HEK293 (cell line): ENCODE measurements around the gene RABAC1.

ENCODE experiments used
- GLI4 ChIP-seq: fragments of 450-650 bp; formaldehyde crosslinking; IDR thresholded peaks from 2 replicates; pipeline ENCODE4 v1.5.1; 2016; ENCODE audit warnings: missing biosample characterization, missing genetic modification characterization
- ZBTB7A ChIP-seq: fragments of 450-650 bp; formaldehyde crosslinking; IDR thresholded peaks from 2 replicates; pipeline ENCODE4 v1.5.1; 2016; ENCODE audit warnings: low read depth, missing biosample characterization, missing genetic modification characterization
- ZNF274 ChIP-seq, 2 experiments: fragments of 200-500 bp in 1 of 2; fragments of 450-650 bp in 1 of 2; sonication (Bioruptor generic) in 1 of 2; formaldehyde crosslinking in 1 of 2; IDR thresholded peaks; 2 replicates each; pipeline versions ENCODE4 v1.5.1 to v1.6.1; 2014 to 2016; ENCODE audit warnings: borderline replicate concordance in 1 of 2, inconsistent platforms in 1 of 2, low read length in 1 of 2, missing biosample characterization in 1 of 2, missing genetic modification characterization in 1 of 2
- ZNF660 ChIP-seq: fragments of 450-650 bp; IDR thresholded peaks from 2 replicates; pipeline ENCODE4 v1.5.1; 2018; ENCODE audit warnings: missing biosample characterization, mild to moderate bottlenecking, missing genetic modification characterization
- TF ChIP-seq, protein P1 (sequence below): fragments of 450-650 bp; formaldehyde crosslinking; IDR thresholded peaks from 2 replicates; pipeline ENCODE4 v1.5.1; 2016; ENCODE audit warnings: missing biosample characterization, missing genetic modification characterization, low read depth
- TF ChIP-seq, protein P2 (sequence below): fragments of 450-650 bp; formaldehyde crosslinking; IDR thresholded peaks from 2 replicates; pipeline ENCODE4 v1.5.1; 2016; ENCODE audit warnings: missing biosample characterization, missing genetic modification characterization
- TF ChIP-seq, protein P3 (sequence below): fragments of 450-650 bp; formaldehyde crosslinking; IDR thresholded peaks from 2 replicates; pipeline ENCODE4 v1.5.1; 2016; ENCODE audit warnings: missing biosample characterization, missing genetic modification characterization
- TF ChIP-seq, protein P4 (sequence below): fragments of 450-650 bp; formaldehyde crosslinking; IDR thresholded peaks from 2 replicates; pipeline ENCODE4 v1.5.1; 2016; ENCODE audit warnings: missing biosample characterization, missing genetic modification characterization, low read depth

DNA sequence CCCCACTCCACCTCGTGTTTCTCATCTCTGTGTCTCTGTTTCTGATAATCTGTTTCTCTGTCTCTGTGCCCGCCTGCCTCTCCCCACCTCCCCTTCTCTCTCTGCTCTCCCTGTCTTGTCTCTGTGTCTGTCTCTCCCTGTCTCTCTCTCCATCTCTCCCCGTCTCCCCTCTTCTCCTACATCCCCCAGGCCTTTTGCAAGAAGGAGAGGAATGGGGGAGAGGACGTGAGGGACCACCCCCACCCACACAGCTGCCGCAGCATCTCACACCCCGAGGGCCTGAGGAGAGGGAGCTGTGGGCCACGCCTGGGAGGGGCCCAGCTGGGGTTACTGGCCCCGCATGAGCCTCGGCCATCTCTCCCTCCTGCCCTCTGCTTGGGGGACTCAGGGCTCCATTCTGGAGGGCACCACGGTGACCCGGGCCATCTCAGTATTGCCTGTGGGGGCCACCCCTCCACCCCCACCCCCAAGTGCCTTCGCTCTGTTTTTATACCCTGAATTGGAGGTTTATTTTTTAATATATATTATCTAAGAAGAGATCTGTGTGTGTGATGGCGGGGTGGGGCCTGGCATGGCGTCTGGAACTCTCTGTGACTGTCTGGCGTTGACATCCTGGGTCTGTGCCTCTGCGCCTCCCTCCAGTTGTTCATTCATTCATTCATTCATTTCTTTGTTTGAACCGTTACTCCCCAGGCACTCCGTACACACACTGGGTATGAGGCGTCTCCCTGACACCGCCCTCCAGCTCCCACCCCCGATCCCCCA is 52.0 kb downstream of the RABAC1 start:
- TF ChIP-seq, protein P1, sequence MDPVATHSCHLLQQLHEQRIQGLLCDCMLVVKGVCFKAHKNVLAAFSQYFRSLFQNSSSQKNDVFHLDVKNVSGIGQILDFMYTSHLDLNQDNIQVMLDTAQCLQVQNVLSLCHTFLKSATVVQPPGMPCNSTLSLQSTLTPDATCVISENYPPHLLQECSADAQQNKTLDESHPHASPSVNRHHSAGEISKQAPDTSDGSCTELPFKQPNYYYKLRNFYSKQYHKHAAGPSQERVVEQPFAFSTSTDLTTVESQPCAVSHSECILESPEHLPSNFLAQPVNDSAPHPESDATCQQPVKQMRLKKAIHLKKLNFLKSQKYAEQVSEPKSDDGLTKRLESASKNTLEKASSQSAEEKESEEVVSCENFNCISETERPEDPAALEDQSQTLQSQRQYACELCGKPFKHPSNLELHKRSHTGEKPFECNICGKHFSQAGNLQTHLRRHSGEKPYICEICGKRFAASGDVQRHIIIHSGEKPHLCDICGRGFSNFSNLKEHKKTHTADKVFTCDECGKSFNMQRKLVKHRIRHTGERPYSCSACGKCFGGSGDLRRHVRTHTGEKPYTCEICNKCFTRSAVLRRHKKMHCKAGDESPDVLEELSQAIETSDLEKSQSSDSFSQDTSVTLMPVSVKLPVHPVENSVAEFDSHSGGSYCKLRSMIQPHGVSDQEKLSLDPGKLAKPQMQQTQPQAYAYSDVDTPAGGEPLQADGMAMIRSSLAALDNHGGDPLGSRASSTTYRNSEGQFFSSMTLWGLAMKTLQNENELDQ (tag by site-specific recombination) = no peak
- TF ChIP-seq ZBTB7A (no peak), ZNF660 (tag by site-specific recombination) (no peak), GLI4 (no peak), ZNF274 (IDR thresholded peaks at IDR 0.05; ENCODE audit: low read length) (no peak), ZNF274 (tag by site-specific recombination; IDR thresholded peaks at IDR 0.05; ENCODE audit: borderline replicate concordance) (no peak)
- TF ChIP-seq, protein P2, sequence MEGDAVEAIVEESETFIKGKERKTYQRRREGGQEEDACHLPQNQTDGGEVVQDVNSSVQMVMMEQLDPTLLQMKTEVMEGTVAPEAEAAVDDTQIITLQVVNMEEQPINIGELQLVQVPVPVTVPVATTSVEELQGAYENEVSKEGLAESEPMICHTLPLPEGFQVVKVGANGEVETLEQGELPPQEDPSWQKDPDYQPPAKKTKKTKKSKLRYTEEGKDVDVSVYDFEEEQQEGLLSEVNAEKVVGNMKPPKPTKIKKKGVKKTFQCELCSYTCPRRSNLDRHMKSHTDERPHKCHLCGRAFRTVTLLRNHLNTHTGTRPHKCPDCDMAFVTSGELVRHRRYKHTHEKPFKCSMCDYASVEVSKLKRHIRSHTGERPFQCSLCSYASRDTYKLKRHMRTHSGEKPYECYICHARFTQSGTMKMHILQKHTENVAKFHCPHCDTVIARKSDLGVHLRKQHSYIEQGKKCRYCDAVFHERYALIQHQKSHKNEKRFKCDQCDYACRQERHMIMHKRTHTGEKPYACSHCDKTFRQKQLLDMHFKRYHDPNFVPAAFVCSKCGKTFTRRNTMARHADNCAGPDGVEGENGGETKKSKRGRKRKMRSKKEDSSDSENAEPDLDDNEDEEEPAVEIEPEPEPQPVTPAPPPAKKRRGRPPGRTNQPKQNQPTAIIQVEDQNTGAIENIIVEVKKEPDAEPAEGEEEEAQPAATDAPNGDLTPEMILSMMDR (tag by site-specific recombination) = no peak
- TF ChIP-seq, protein P3, sequence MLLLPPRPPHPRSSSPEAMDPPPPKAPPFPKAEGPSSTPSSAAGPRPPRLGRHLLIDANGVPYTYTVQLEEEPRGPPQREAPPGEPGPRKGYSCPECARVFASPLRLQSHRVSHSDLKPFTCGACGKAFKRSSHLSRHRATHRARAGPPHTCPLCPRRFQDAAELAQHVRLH (tag by site-specific recombination) = no peak
- TF ChIP-seq, protein P4, sequence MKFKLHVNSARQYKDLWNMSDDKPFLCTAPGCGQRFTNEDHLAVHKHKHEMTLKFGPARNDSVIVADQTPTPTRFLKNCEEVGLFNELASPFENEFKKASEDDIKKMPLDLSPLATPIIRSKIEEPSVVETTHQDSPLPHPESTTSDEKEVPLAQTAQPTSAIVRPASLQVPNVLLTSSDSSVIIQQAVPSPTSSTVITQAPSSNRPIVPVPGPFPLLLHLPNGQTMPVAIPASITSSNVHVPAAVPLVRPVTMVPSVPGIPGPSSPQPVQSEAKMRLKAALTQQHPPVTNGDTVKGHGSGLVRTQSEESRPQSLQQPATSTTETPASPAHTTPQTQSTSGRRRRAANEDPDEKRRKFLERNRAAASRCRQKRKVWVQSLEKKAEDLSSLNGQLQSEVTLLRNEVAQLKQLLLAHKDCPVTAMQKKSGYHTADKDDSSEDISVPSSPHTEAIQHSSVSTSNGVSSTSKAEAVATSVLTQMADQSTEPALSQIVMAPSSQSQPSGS (tag by site-specific recombination) = no peak
